H9 (cell line): ENCODE data around the gene ITGB6. TPM values are rescaled to one million over a fixed set of nuclear protein-coding genes. Genes with fewer than 3 reads are reported as not detected.
A peak's percentile ranks its signal among the peaks of the same experiment; 100 is the strongest.

ENCODE experiments used
- DNase-seq: peaks from one replicate; pipeline ENCODE4 v3.0.0-alpha.2; 2017
- H2AFZ ChIP-seq: one replicate; pipeline ENCODE4 v1.6.1; 2013; ENCODE audit warnings: mild to moderate bottlenecking, low read length, control low read depth, moderate library complexity
- H2AK5ac ChIP-seq: 2 replicates; pipeline ENCODE4 v1.6.1; 2013; ENCODE audit warnings: low read length, control low read depth, mixed read lengths; ENCODE audit not compliant: insufficient read length
- H2BK120ac ChIP-seq: one replicate; pipeline ENCODE4 v1.6.1; 2013; ENCODE audit warnings: low read depth, mild to moderate bottlenecking, low read length, control low read depth, inconsistent platforms; ENCODE audit not compliant: poor library complexity, severe bottlenecking
- H2BK12ac ChIP-seq: 2 replicates; pipeline ENCODE4 v1.6.1; 2013; ENCODE audit warnings: low read length, control low read depth, mixed read lengths, low read depth; ENCODE audit not compliant: insufficient read length
- H2BK15ac ChIP-seq: 2 replicates; pipeline ENCODE4 v1.6.1; 2013; ENCODE audit warnings: low read depth, low read length, control low read depth
- H2BK20ac ChIP-seq: one replicate; pipeline ENCODE4 v1.6.1; 2013; ENCODE audit warnings: low read depth, mild to moderate bottlenecking, low read length, control low read depth, inconsistent platforms; ENCODE audit not compliant: poor library complexity, severe bottlenecking
- H2BK5ac ChIP-seq: 2 replicates; pipeline ENCODE4 v1.6.1; 2013; ENCODE audit warnings: low read length, control low read depth, mixed read lengths; ENCODE audit not compliant: insufficient read length
- H3K14ac ChIP-seq: 2 replicates; pipeline ENCODE4 v1.6.1; 2013; ENCODE audit warnings: low read length, control low read depth; ENCODE audit not compliant: insufficient read depth
- H3K18ac ChIP-seq: 2 replicates; pipeline ENCODE4 v1.6.1; 2013; ENCODE audit warnings: low read depth, mild to moderate bottlenecking, mixed read lengths, low read length, control low read depth; ENCODE audit not compliant: insufficient read length
- H3K23ac ChIP-seq: 2 replicates; pipeline ENCODE4 v1.6.1; 2013; ENCODE audit warnings: low read length, control low read depth, mixed read lengths, low read depth; ENCODE audit not compliant: insufficient read length
- H3K23me2 ChIP-seq: 2 replicates; pipeline ENCODE4 v1.6.1; 2013; ENCODE audit warnings: low read depth, mild to moderate bottlenecking, mixed read lengths, low read length, control low read depth; ENCODE audit not compliant: insufficient read length, poor library complexity, severe bottlenecking
- H3K27ac ChIP-seq: 2 replicates; pipeline ENCODE4 v1.5.1; 2013; ENCODE audit warnings: low read length, control low read depth, mixed read lengths, low read depth; ENCODE audit not compliant: insufficient read length
- H3K27me3 ChIP-seq: 2 replicates; pipeline ENCODE4 v1.6.1; 2013; ENCODE audit warnings: low read length, control low read depth, inconsistent platforms; ENCODE audit not compliant: insufficient read depth
- H3K4ac ChIP-seq: 2 replicates; pipeline ENCODE4 v1.6.1; 2013; ENCODE audit warnings: low read depth, mild to moderate bottlenecking, control low read depth, inconsistent platforms, low read length, moderate library complexity
- H3K4me1 ChIP-seq: 2 replicates; pipeline ENCODE4 v1.6.1; 2013; ENCODE audit warnings: low read length, control low read depth, inconsistent platforms; ENCODE audit not compliant: insufficient read depth
- H3K4me2 ChIP-seq: 2 replicates; pipeline ENCODE4 v1.6.1; 2013; ENCODE audit warnings: low read length, control low read depth, mixed read lengths; ENCODE audit not compliant: insufficient read length, insufficient read depth
- H3K56ac ChIP-seq: 2 replicates; pipeline ENCODE4 v1.6.1; 2013; ENCODE audit warnings: low read depth, mild to moderate bottlenecking, mixed read lengths, low read length, control low read depth; ENCODE audit not compliant: insufficient read length
- H3K79me1 ChIP-seq: 2 replicates; pipeline ENCODE4 v1.6.1; 2013; ENCODE audit warnings: low read depth, mild to moderate bottlenecking, moderate library complexity, low read length, control low read depth, inconsistent platforms; ENCODE audit not compliant: insufficient read depth, poor library complexity, severe bottlenecking
- H3K79me2 ChIP-seq: 2 replicates; pipeline ENCODE4 v1.6.1; 2013; ENCODE audit warnings: low read length, control low read depth, inconsistent platforms; ENCODE audit not compliant: insufficient read depth
- H3K9ac ChIP-seq: 2 replicates; pipeline ENCODE4 v1.6.1; 2013; ENCODE audit warnings: low read length, control low read depth, mixed read lengths; ENCODE audit not compliant: insufficient read length; ENCODE audit errors: extremely low read depth
- H3K9me3 ChIP-seq: one replicate; pipeline ENCODE4 v1.6.1; 2013; ENCODE audit warnings: low read depth, low read length, inconsistent platforms; ENCODE audit not compliant: control insufficient read depth
- H3T11ph ChIP-seq: one replicate; pipeline ENCODE4 v1.6.1; 2013; ENCODE audit warnings: mild to moderate bottlenecking, low read length, control low read depth, inconsistent platforms
- H4K20me1 ChIP-seq: one replicate; pipeline ENCODE4 v1.6.1; 2013; ENCODE audit not compliant: control insufficient read depth, insufficient read length, insufficient read depth
- H4K5ac ChIP-seq: 2 replicates; pipeline ENCODE4 v1.6.1; 2013; ENCODE audit warnings: low read depth, mild to moderate bottlenecking, mixed read lengths, low read length, control low read depth; ENCODE audit not compliant: insufficient read length
- H4K8ac ChIP-seq: replicated peaks from 2 replicates; pipeline ENCODE4 v1.6.1; 2013; ENCODE audit warnings: low read length, control low read depth, mixed read lengths, low read depth; ENCODE audit not compliant: insufficient read length
- H4K91ac ChIP-seq: 2 replicates; pipeline ENCODE4 v1.6.1; 2013; ENCODE audit warnings: low read depth, mild to moderate bottlenecking, moderate library complexity, mixed read lengths, low read length, control low read depth; ENCODE audit not compliant: insufficient read length
- H3K27ac Mint-ChIP-seq, 3 experiments: 2 replicates in 2 of 3; 3 replicates in 1 of 3; pipeline ENCODE4 v1.8.0; 2020 to 2021; ENCODE audit warnings: mixed read lengths in 3 of 3, mild to moderate bottlenecking in 1 of 3, moderate library complexity in 1 of 3
- H3K27me3 Mint-ChIP-seq: 2 replicates; pipeline ENCODE4 v1.8.0; 2021; ENCODE audit warnings: low read depth, mild to moderate bottlenecking, moderate library complexity, mixed read lengths
- H3K36me3 Mint-ChIP-seq, 3 experiments: 2 replicates in 2 of 3; 3 replicates in 1 of 3; pipeline ENCODE4 v1.8.0; 2020 to 2021; ENCODE audit warnings: low read depth in 3 of 3, mixed read lengths in 3 of 3; ENCODE audit not compliant: insufficient read depth in 1 of 3
- H3K4me1 Mint-ChIP-seq, 2 experiments: 2 replicates each; pipeline ENCODE4 v1.8.0; 2020; ENCODE audit warnings: mixed read lengths in 2 of 2
- H3K4me3 Mint-ChIP-seq, 2 experiments: 2 replicates in 1 of 2; 3 replicates in 1 of 2; pipeline ENCODE4 v1.8.0; 2020 to 2021; ENCODE audit warnings: mild to moderate bottlenecking in 2 of 2, mixed read lengths in 2 of 2, moderate library complexity in 1 of 2
- H3K9me3 Mint-ChIP-seq, 2 experiments: 2 replicates in 1 of 2; 3 replicates in 1 of 2; pipeline ENCODE4 v1.8.0; 2020; ENCODE audit warnings: mild to moderate bottlenecking in 2 of 2, mixed read lengths in 2 of 2, moderate library complexity in 1 of 2
- WGBS: extraction: QIAGEN DNeasy Blood & Tissue Kit; methylation state at CpG from one replicate; pipeline ENCODE4 v1.1.7; 2013; ENCODE audit warnings: missing lambda C conversion rate, low lambda C conversion rate, mixed read lengths; ENCODE audit not compliant: insufficient read length; ENCODE audit errors: extremely low coverage; 5-methylcytosine and 5-hydroxymethylcytosine counted together
- total RNA-seq: library from RNA; stranded (reverse); gene quantifications from 2 replicates; pipeline ENCODE4 v1.2.1, GENCODE V29; 2021
- TF ChIP-seq, protein P1 (sequence below): fragments of 200-600 bp; sonication (generic); conservative IDR thresholded peaks from 3 replicates; pipeline ENCODE4 v1.8.0; 2021; ENCODE audit warnings: antibody characterized with exemption, mild to moderate bottlenecking

ITGB6 gene
- total RNA-seq, 1 experiment from 2014 or later = not detected

DNA sequence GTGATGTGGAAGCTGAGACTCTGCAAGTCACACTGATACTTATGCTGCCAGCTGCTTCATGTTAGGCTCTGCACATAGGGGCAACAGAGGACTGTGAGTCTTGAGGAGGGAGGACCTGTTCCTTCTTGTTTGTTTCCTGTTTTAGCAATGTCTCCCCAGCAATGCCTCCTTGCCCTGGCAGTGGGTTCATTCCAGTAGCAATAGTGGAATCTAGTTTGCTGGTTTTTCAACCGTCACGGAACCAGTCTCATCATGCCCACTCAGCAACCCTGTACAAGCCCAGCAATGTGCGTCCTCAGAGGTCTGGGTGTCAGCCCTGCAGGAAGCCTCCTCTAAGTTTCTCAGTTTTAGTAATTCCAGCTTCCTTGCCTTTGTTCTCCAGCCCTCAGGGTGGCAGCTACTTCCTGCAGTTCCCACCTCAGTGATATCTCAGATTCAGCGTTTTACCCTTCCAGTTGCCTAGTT lies 20.5 kb upstream of the ITGB6 start:
- no peak overlapping the region for H3K27ac ChIP-seq
- H2BK20ac ChIP-seq = no peak overlapping the region
- H2AK5ac ChIP-seq = no peak overlapping the region
- no peak overlapping the region for H2BK5ac ChIP-seq
- H3K79me2 ChIP-seq = no peaks in the 10 kb centered on the region; the same call in 1 of the 2 replicates
- no peak overlapping the region for H3K4ac ChIP-seq
- no peaks in the 10 kb centered on the region; a peak in 1 of 7 replicates for H3K36me3 Mint-ChIP-seq
- peak overlapping the region in 1 of 3 experiments; percentile 50; a peak in 2 of 7 replicates for H3K27ac Mint-ChIP-seq
- H3K18ac ChIP-seq = no peak overlapping the region
- no peak overlapping the region for H4K8ac ChIP-seq
- no peak overlapping the region for H2BK15ac ChIP-seq
- WGBS = no CpG with 5 or more reads among the region's 4 CpGs
- no peak overlapping the region for H2BK120ac ChIP-seq
- H2BK12ac ChIP-seq = no peak overlapping the region
- H3K27me3 ChIP-seq = no peaks in the 10 kb centered on the region
- H3K56ac ChIP-seq = no peak overlapping the region
- no peaks in the 10 kb centered on the region for H3K23me2 ChIP-seq
- H3K14ac ChIP-seq = no peak overlapping the region; the same call in 1 of the 2 replicates
- peaks cover 9 to 17% of the 10 kb centered on the region in 2 experiments for H3K4me1 Mint-ChIP-seq
- H3K23ac ChIP-seq = no peak overlapping the region
- no peak for DNase-seq
- no peak overlapping the region for H4K91ac ChIP-seq
- no peak overlapping the region for H3T11ph ChIP-seq
- H3K9me3 Mint-ChIP-seq = no peaks in the 10 kb centered on the region
- no peak overlapping the region for H3K4me3 Mint-ChIP-seq
- no peaks in the 10 kb centered on the region for H4K20me1 ChIP-seq
- H4K5ac ChIP-seq = no peak overlapping the region
- H3K9me3 ChIP-seq = no peaks in the 10 kb centered on the region
- H3K4me2 ChIP-seq = no peak overlapping the region
- TF ChIP-seq, protein P1, sequence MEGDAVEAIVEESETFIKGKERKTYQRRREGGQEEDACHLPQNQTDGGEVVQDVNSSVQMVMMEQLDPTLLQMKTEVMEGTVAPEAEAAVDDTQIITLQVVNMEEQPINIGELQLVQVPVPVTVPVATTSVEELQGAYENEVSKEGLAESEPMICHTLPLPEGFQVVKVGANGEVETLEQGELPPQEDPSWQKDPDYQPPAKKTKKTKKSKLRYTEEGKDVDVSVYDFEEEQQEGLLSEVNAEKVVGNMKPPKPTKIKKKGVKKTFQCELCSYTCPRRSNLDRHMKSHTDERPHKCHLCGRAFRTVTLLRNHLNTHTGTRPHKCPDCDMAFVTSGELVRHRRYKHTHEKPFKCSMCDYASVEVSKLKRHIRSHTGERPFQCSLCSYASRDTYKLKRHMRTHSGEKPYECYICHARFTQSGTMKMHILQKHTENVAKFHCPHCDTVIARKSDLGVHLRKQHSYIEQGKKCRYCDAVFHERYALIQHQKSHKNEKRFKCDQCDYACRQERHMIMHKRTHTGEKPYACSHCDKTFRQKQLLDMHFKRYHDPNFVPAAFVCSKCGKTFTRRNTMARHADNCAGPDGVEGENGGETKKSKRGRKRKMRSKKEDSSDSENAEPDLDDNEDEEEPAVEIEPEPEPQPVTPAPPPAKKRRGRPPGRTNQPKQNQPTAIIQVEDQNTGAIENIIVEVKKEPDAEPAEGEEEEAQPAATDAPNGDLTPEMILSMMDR = no peak
- no peak overlapping the region for H3K9ac ChIP-seq
- no peaks in the 10 kb centered on the region for H3K79me1 ChIP-seq
- no peak overlapping the region for H2AFZ ChIP-seq
- H3K4me1 ChIP-seq = peaks cover 7% of the 10 kb centered on the region; the same call in 1 of the 2 replicates
- no peaks in the 10 kb centered on the region for H3K27me3 Mint-ChIP-seq
